CD4-positive, alpha-beta T cell (primary cell): ENCODE results near the gene ATP6V0E2. TPM values are rescaled to one million over a fixed set of nuclear protein-coding genes. Genes with fewer than 3 reads are reported as not detected.

ENCODE experiments used
- ATAC-seq: fragments of 200-7000 bp; cut with Tn5 transposase; one replicate; pipeline ENCODE4 v1.10.0; 2022; ENCODE audit warnings: mild to moderate bottlenecking; ENCODE audit not compliant: poor library complexity
- CTCF ChIA-PET: fragments of 350-600 bp; sonication (Branson Sonifier 250); formaldehyde crosslinking; loops from one replicate; lab custom pipeline; 2021; ENCODE audit warnings: antibody characterized with exemption, inconsistent platforms; lab: Charles Lee
- POLR2A ChIA-PET: fragments of 350-600 bp; sonication (Branson Sonifier 250); formaldehyde crosslinking; loops from one replicate; lab custom pipeline; 2021; ENCODE audit warnings: antibody characterized with exemption, inconsistent platforms; lab: Charles Lee
- DNase-seq, 14 experiments: peaks; one replicate each; pipeline ENCODE4 v3.0.0-alpha.2; 2013 to 2020; ENCODE audit warnings: mixed read lengths in 2 of 14
- H3K27ac ChIP-seq, 2 donors: one replicate each; pipeline versions ENCODE4 v1.5.1 to v1.7.0; 2013; ENCODE audit warnings: low read length in 2 of 2, low read depth in 1 of 2, mild to moderate bottlenecking in 1 of 2
- H3K27me3 ChIP-seq, 2 experiments: 1 replicate in 1 of 2; 2 replicates in 1 of 2; pipeline versions ENCODE4 v1.6.1 to v1.7.0; 2013; ENCODE audit warnings: low read length in 2 of 2, control low read depth in 1 of 2, mild to moderate bottlenecking in 1 of 2, moderate library complexity in 1 of 2; ENCODE audit not compliant: insufficient read depth in 2 of 2, control insufficient read depth in 1 of 2
- H3K36me3 ChIP-seq: one replicate; pipeline ENCODE4 v1.6.1; 2013; ENCODE audit warnings: low read length, control low read depth; ENCODE audit not compliant: insufficient read depth
- H3K4me1 ChIP-seq: one replicate; pipeline ENCODE4 v1.6.1; 2013; ENCODE audit warnings: low read length, control low read depth; ENCODE audit not compliant: insufficient read depth
- H3K4me3 ChIP-seq: one replicate; pipeline ENCODE4 v1.5.1; 2013; ENCODE audit warnings: mild to moderate bottlenecking, low read length, moderate library complexity
- H3K9me3 ChIP-seq, 2 experiments: 1 replicate in 1 of 2; 2 replicates in 1 of 2; pipeline versions ENCODE4 v1.6.1 to v1.7.0; 2013; ENCODE audit warnings: low read length in 2 of 2, mild to moderate bottlenecking in 2 of 2, control low read depth in 1 of 2, moderate library complexity in 1 of 2; ENCODE audit not compliant: control insufficient read depth in 1 of 2, insufficient read depth in 1 of 2
- H3K27ac Mint-ChIP-seq: one replicate; pipeline ENCODE4 v1.8.0; 2020; ENCODE audit warnings: mixed read lengths
- H3K27me3 Mint-ChIP-seq: one replicate; pipeline ENCODE4 v1.8.0; 2021; ENCODE audit warnings: mixed read lengths
- H3K36me3 Mint-ChIP-seq: one replicate; pipeline ENCODE4 v1.8.0; 2021; ENCODE audit warnings: low read depth, mixed read lengths
- H3K4me1 Mint-ChIP-seq: one replicate; pipeline ENCODE4 v1.8.0; 2021; ENCODE audit warnings: low read depth, mixed read lengths
- H3K4me3 Mint-ChIP-seq: one replicate; pipeline ENCODE4 v1.8.0; 2020; ENCODE audit warnings: mild to moderate bottlenecking, mixed read lengths
- H3K9me3 Mint-ChIP-seq: one replicate; pipeline ENCODE4 v1.8.0; 2020; ENCODE audit warnings: mixed read lengths
- CTCF ChIP-seq: fragments of 200-600 bp; IDR thresholded peaks from one replicate; pipeline ENCODE4 v1.8.0; 2022; ENCODE audit warnings: antibody characterized with exemption, mild to moderate bottlenecking
- intact Hi-C, 2 experiments: fragments of 100-400 bp; cut with DNase I in 1 of 2; cut with micrococcal nuclease in 1 of 2; formaldehyde crosslinking; loops; one replicate each; pipeline versions ENCODE4 v1.15.1 to v1.9.0; 2023 to 2025; cut with DNase I, micrococcal nuclease
- total RNA-seq, 174 experiments: library from RNA in 2 of 174; stranded (reverse) in 2 of 174; gene quantifications; one replicate each; pipeline ENCODE4 v1.2.3 and lab custom pipeline; 2021 to 2026

Gene ATP6V0E2
- total RNA-seq, 2 experiments from 2014 or later, result 23.2 to 24.9 TPM

GRCh38 chr7:149843566-149843965 lies 30.2 kb upstream of the ATP6V0E2 start:
- CTCF ChIA-PET, result no interaction called here
- peaks cover 14% of the 10 kb centered on the region for H3K4me1 ChIP-seq
- Mint-ChIP-seq H3K27me3 (no peaks in the 10 kb centered on the region), H3K4me3 (no peak overlapping the region), H3K36me3 (peaks cover 36% of the 10 kb centered on the region), H3K27ac (no peak overlapping the region), H3K4me1 (peaks cover 62% of the 10 kb centered on the region), H3K9me3 (no peaks in the 10 kb centered on the region)
- no peak overlapping the region for H3K27ac ChIP-seq
- DNase-seq (no peak), ATAC-seq (no peak)
- TF ChIP-seq CTCF, result no peak
- POLR2A ChIA-PET, result interaction anchor here (3.2 kb wide), 1 partner anchor 26 kb away, joined by 9 read pairs; no protein-coding TSS in a partner anchor
- intact Hi-C loops, result loop anchor here in 1 of 2 experiments (10.0 kb wide), 1 partner anchor 579 kb away; the partner anchor contains the start of gene ZNF783
- H3K9me3 ChIP-seq, result no peaks in the 10 kb centered on the region
- H3K27me3 ChIP-seq, result no peaks in the 10 kb centered on the region
- peaks cover 32% of the 10 kb centered on the region for H3K36me3 ChIP-seq
- H3K4me3 ChIP-seq, result no peak overlapping the region

GRCh38 chr7:149844445-149844844 lies 29.3 kb upstream of the ATP6V0E2 start:
- H3K4me3 Mint-ChIP-seq, result no peak overlapping the region
- H3K27me3 ChIP-seq, result no peaks in the 10 kb centered on the region
- no peaks in the 10 kb centered on the region for H3K9me3 ChIP-seq
- no peaks in the 10 kb centered on the region for H3K9me3 Mint-ChIP-seq
- peaks cover 57% of the 10 kb centered on the region for H3K4me1 Mint-ChIP-seq
- no peak for TF ChIP-seq CTCF
- ATAC-seq (no peak), DNase-seq (no peak)
- H3K36me3 Mint-ChIP-seq, result peaks cover 45% of the 10 kb centered on the region
- POLR2A ChIA-PET, result interaction anchor here (3.2 kb wide), 1 partner anchor 25 kb away, joined by 9 read pairs; no protein-coding TSS in a partner anchor
- no peaks in the 10 kb centered on the region for H3K27me3 Mint-ChIP-seq
- H3K36me3 ChIP-seq, result peaks cover 41% of the 10 kb centered on the region
- no peak overlapping the region for H3K4me3 ChIP-seq
- intact Hi-C loops, result loop anchor here in 1 of 2 experiments (10.0 kb wide), 1 partner anchor 580 kb away; the partner anchor contains the start of gene ZNF783
- H3K27ac Mint-ChIP-seq, result no peak overlapping the region
- CTCF ChIA-PET, result interaction anchor here (1.3 kb wide), 1 partner anchor 21 kb away, joined by 4 read pairs; no protein-coding TSS in a partner anchor
- peaks cover 5% of the 10 kb centered on the region for H3K4me1 ChIP-seq
- H3K27ac ChIP-seq, result no peak overlapping the region

DNA sequence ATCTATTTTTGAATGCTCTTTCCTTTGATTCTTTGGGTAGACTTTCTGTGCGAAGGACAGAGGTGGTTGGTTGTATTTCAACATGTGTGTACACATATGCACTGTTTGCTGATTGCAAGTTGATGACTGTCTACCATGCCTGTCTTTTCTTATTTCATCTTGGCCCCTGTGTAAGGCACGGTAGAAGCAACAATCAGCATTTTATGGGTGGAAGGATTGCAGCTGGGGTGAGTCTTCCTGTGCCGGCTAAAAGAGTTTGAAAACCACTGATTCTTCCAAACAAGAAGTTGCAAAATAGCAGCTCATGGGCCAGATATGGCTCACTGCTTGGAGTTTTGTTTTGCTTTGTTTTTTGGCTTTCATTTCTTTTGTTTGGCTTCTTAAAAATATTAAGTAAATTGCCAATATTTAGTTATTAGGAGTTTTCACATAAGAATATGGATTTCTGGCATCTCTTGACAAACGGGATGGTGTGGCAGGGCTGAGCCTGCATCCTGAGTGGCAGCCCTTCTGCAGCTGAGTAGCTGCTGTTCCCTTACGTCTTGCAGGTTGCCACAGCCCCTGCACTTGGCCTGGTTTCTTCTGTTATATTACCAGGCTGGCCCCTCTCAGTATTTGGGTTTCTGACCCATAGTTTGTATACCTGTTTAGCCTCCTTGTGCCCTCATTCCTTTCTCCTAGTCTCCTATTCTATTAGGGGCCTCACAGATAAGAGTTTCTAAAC lies 28.4 kb upstream of the ATP6V0E2 start:
- H3K27me3 Mint-ChIP-seq, result no peaks in the 10 kb centered on the region
- ChIA-PET CTCF (interaction anchor here (1.3 kb wide), 1 partner anchor 20 kb away, joined by 4 read pairs; no protein-coding TSS in a partner anchor), POLR2A (interaction anchor here (1.9 to 3.2 kb wide), 2 partner anchors 9 to 24 kb away, joined by 4 to 9 read pairs; no protein-coding TSS in a partner anchor)
- no peak for ATAC-seq
- no peak for DNase-seq
- TF ChIP-seq CTCF, result no peak
- intact Hi-C loops, result loop anchor here in 1 of 2 experiments (10.0 kb wide), 1 partner anchor 581 kb away; the partner anchor contains the start of gene ZNF783
- peaks cover 41% of the 10 kb centered on the region for H3K36me3 ChIP-seq
- H3K36me3 Mint-ChIP-seq, result peaks cover 55% of the 10 kb centered on the region
- H3K4me3 Mint-ChIP-seq, result no peak overlapping the region
- H3K4me1 ChIP-seq, result peaks cover 10% of the 10 kb centered on the region
- no peaks in the 10 kb centered on the region for H3K9me3 Mint-ChIP-seq
- H3K4me3 ChIP-seq, result no peak overlapping the region
- H3K27me3 ChIP-seq, result no peaks in the 10 kb centered on the region
- no peak overlapping the region for H3K27ac Mint-ChIP-seq
- H3K27ac ChIP-seq, result no peak overlapping the region
- H3K4me1 Mint-ChIP-seq, result peaks cover 60% of the 10 kb centered on the region
- no peaks in the 10 kb centered on the region for H3K9me3 ChIP-seq
